K562 treated with DMSO at 1 percent for 12 hours (cell line): Measurements from ENCODE around the gene VCY1B. TPM values are rescaled to one million over a fixed set of nuclear protein-coding genes. Genes with fewer than 3 reads are reported as not detected.

Experiments used
- total RNA-seq: library from RNA; unstranded; fragments of 300-600 nt; gene quantifications from 2 replicates; pipeline ENCODE4 v1.2.3, GENCODE V29; 2022; ENCODE audit not compliant: insufficient read depth

VCY1B gene
- not detected in 2 replicates for total RNA-seq

DNA sequence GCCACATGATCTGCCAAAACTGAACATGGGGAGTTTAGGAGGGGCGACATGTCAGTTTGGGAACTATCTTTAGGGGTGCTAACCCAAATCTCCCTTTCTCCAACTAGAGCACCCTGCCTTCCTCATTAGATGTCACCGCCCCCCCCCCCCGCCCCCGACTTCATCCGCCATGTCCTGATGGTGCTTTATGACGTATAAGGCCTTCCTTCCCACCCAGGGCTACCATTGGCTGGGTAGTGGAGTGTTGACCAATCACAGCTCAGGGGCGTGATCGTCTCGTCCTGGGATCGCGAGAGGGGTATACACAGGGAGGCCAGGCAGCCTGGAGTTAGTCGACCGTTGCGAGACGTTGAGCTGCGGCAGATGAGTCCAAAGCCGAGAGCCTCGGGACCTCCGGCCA lies at the start of gene VCY1B:
Gene VCY1B (plus strand): TSS at position 301 of the 400 bp plus-strand sequence. CDS start 63 bp downstream, at position 364.

Other genes with a start within 250 kb of the VCY1B start
- gene VCY, start 69.8 kb upstream of the VCY1B start, total RNA-seq, result not detected in 2 replicates